Measurements from ENCODE around the gene TNFRSF18.

TNFRSF18 gene

DNA sequence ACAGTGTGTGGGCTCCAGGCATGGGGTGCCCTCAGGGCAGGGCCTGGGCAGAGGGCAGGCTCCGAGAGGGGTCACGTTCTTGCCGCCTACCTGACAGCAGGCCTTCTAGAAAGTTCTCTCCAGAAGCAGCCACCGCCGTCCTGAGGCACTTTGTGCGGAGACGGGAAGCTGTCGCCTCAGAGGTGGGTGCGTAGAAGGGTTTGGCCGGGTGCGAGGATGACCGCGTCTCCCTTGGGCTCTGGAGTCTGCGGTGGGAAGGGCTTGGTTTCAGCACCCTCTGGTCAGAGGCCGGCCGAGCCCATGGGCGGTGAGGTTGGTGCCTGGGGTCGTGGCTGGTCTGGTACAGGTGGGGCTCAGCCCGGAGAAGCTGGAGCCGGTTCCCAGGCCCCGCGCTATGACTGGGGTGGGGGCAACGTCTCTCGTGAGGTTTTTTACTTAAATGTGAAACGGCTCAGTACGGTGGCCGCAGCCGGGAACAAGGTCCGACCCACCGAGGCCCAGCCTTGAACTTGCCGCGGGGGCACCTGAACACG, 42.8 kb downstream of the TNFRSF18 start:
- DNase-seq: no peak
- no peak overlapping the region for H3K27ac ChIP-seq (ENCODE audit: low read length)

DNA sequence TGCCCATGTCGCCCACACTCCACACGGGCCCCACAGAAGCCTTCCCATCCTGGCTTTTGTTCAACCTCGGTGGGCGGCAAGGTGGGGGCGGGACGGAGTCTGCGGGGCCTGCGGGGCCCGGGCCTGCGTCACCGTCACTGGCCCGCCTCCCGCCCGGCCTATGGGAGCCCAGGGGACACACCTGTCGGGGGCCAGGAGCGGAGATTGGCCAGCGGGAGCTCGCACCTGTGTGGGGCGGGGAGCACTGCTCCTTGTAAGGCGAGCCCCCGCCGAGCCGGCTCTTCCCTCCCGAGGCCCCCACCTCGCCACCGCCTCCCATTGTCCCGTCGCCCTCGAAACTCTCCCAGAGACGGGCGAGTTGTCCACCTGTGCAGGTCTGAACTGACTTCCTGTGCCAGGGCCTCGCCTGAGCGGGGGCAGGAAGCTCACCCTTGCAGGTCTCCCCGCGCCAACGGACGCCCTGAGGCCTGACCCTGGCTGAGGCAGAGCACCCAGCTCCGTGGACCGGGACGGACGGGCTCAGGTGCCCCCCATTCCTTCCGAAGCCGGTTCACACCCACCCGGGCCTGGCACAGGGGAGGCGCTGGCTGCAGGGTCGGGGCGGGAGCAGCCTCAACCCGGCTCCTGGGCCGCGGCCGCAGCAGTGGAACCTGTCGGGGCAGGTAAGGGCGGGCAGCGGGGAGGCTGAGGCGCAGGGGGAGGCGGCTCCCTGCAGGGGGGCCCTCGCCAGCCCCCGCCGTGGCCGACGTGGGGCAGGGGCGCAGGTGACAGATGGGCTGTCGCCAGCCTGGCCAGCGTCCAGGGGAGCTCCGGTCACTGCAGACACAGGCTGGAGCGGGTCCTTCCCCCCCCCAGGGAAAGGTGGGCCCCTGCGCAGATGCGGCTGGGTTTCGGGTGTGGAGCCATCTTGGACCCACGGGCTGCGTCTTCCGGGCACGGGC, 43.5 kb downstream of the TNFRSF18 start:
- Histone ChIP-seq H2AFZ (ENCODE audit: low read depth, low read length) (no peak overlapping the region), H3K9ac (ENCODE audit: low read depth, low read length) (no peak overlapping the region), H3K79me2 (ENCODE audit: insufficient read depth, low read length) (no peaks in the 10 kb centered on the region), H4K20me1 (ENCODE audit: insufficient read depth, low read length) (no peaks in the 10 kb centered on the region), H3K9me3 (ENCODE audit: insufficient read depth, low read length, severe bottlenecking) (no peaks in the 10 kb centered on the region), H3K27me3 (ENCODE audit: insufficient read depth, low read length, poor library complexity) (no peaks in the 10 kb centered on the region), H3K36me3 (ENCODE audit: insufficient read depth, low read length) (no peaks in the 10 kb centered on the region), H3K4me2 (ENCODE audit: insufficient read depth, low read length) (no peak overlapping the region), H3K27ac (ENCODE audit: low read length) (no peak overlapping the region), H3K4me1 (ENCODE audit: insufficient read depth, low read length) (no peaks in the 10 kb centered on the region), H3K4me3 (ENCODE audit: low read depth in 1 of 2, low read length in 2 of 2) (no peak overlapping the region)
- no peak for DNase-seq
- TF ChIP-seq, protein P1, sequence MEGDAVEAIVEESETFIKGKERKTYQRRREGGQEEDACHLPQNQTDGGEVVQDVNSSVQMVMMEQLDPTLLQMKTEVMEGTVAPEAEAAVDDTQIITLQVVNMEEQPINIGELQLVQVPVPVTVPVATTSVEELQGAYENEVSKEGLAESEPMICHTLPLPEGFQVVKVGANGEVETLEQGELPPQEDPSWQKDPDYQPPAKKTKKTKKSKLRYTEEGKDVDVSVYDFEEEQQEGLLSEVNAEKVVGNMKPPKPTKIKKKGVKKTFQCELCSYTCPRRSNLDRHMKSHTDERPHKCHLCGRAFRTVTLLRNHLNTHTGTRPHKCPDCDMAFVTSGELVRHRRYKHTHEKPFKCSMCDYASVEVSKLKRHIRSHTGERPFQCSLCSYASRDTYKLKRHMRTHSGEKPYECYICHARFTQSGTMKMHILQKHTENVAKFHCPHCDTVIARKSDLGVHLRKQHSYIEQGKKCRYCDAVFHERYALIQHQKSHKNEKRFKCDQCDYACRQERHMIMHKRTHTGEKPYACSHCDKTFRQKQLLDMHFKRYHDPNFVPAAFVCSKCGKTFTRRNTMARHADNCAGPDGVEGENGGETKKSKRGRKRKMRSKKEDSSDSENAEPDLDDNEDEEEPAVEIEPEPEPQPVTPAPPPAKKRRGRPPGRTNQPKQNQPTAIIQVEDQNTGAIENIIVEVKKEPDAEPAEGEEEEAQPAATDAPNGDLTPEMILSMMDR (IDR thresholded peaks at IDR 0.05; ENCODE audit: borderline replicate concordance, extremely low read depth, low read length, poor library complexity, severe bottlenecking): no peak
- TF ChIP-seq EZH2 (IDR thresholded peaks at IDR 0.05; ENCODE audit: borderline replicate concordance, low read depth, low read length, severe bottlenecking): no peak
- ATAC-seq (ENCODE audit: insufficient read depth, low read depth): no peak

More for the DNA sequence above, 42.8 kb downstream of the TNFRSF18 start:
- H2AFZ ChIP-seq (ENCODE audit: low read depth, low read length): no peak overlapping the region
- no peak overlapping the region for H3K9ac ChIP-seq (ENCODE audit: low read depth, low read length)
- H3K4me2 ChIP-seq (ENCODE audit: insufficient read depth, low read length): no peak overlapping the region
- H3K4me1 ChIP-seq (ENCODE audit: insufficient read depth, low read length): no peaks in the 10 kb centered on the region
- no peaks in the 10 kb centered on the region for H3K79me2 ChIP-seq (ENCODE audit: insufficient read depth, low read length)
- no peak for TF ChIP-seq EZH2 (IDR thresholded peaks at IDR 0.05; ENCODE audit: borderline replicate concordance, low read depth, low read length, severe bottlenecking)
- TF ChIP-seq, protein P1 (IDR thresholded peaks at IDR 0.05; ENCODE audit: borderline replicate concordance, extremely low read depth, low read length, poor library complexity, severe bottlenecking): no peak
- no peak overlapping the region for H3K4me3 ChIP-seq (ENCODE audit: low read depth in 1 of 2, low read length in 2 of 2)
- H3K27me3 ChIP-seq (ENCODE audit: insufficient read depth, low read length, poor library complexity): no peaks in the 10 kb centered on the region
- no peaks in the 10 kb centered on the region for H4K20me1 ChIP-seq (ENCODE audit: insufficient read depth, low read length)
- no peaks in the 10 kb centered on the region for H3K9me3 ChIP-seq (ENCODE audit: insufficient read depth, low read length, severe bottlenecking)
- no peaks in the 10 kb centered on the region for H3K36me3 ChIP-seq (ENCODE audit: insufficient read depth, low read length)
- ATAC-seq (ENCODE audit: insufficient read depth, low read depth): no peak

DNA sequence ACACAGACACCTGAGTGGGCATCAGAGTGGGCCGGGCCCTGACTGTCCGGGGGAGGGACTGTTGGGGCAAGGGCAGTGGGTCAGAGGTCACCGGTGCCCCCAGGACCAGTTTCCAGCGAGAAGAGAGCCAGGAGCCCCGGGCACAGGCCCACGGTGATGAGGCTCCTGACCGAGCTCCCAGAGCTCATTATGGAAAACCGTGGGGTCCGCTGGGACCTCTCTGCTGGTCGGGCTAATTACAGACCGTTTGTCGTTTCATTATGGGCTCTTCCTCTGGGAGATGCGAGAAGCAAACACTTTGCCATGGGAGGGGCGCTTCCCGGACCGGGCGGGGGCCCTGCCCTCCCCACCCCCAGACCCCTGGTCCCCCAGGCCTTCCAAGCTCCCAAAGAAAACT, 44.7 kb downstream of the TNFRSF18 start:
- Histone ChIP-seq H3K4me1 (ENCODE audit: insufficient read depth, low read length) (no peaks in the 10 kb centered on the region), H2AFZ (ENCODE audit: low read depth, low read length) (no peak overlapping the region), H3K27ac (ENCODE audit: low read length) (no peak overlapping the region), H3K79me2 (ENCODE audit: insufficient read depth, low read length) (no peaks in the 10 kb centered on the region), H3K4me2 (ENCODE audit: insufficient read depth, low read length) (no peak overlapping the region), H4K20me1 (ENCODE audit: insufficient read depth, low read length) (no peaks in the 10 kb centered on the region), H3K27me3 (ENCODE audit: insufficient read depth, low read length, poor library complexity) (no peaks in the 10 kb centered on the region), H3K9me3 (ENCODE audit: insufficient read depth, low read length, severe bottlenecking) (no peaks in the 10 kb centered on the region), H3K36me3 (ENCODE audit: insufficient read depth, low read length) (no peaks in the 10 kb centered on the region), H3K9ac (ENCODE audit: low read depth, low read length) (no peak overlapping the region), H3K4me3 (ENCODE audit: low read depth in 1 of 2, low read length in 2 of 2) (no peak overlapping the region)
- no peak for ATAC-seq (ENCODE audit: insufficient read depth, low read depth)
- no peak for DNase-seq
- TF ChIP-seq, protein P1 (IDR thresholded peaks at IDR 0.05; ENCODE audit: borderline replicate concordance, extremely low read depth, low read length, poor library complexity, severe bottlenecking): no peak
- no peak for TF ChIP-seq EZH2 (IDR thresholded peaks at IDR 0.05; ENCODE audit: borderline replicate concordance, low read depth, low read length, severe bottlenecking)
